Esophagus squamous epithelium (tissue), 5 donors: ENCODE data around the gene OR7C1. TPM values are rescaled to one million over a fixed set of nuclear protein-coding genes. Genes with fewer than 3 reads are reported as not detected.

Experiments used
- DNase-seq: peaks from one replicate; lab custom pipeline; 2025; lab: John Stamatoyannopoulos, UW
- H3K27ac ChIP-seq, 4 donors: fragments of 200-600 bp; sonication (generic); one replicate each; pipeline ENCODE4 v1.5.1; 2016 to 2019; ENCODE audit warnings: mild to moderate bottlenecking in 1 of 4
- H3K27me3 ChIP-seq, 4 donors: fragments of 200-600 bp; sonication (generic); 1 replicate in 3 of 4; 2 replicates in 1 of 4; pipeline versions ENCODE4 v1.5.1 to v1.6.0; 2017 to 2021; ENCODE audit warnings: antibody characterized with exemption in 1 of 4
- H3K36me3 ChIP-seq, 3 donors: fragments of 200-600 bp; sonication (generic); one replicate each; pipeline ENCODE4 v1.5.1; 2016 to 2019
- H3K4me1 ChIP-seq, 3 donors: fragments of 200-600 bp; sonication (generic); one replicate each; pipeline ENCODE4 v1.5.1; 2017 to 2019
- H3K4me3 ChIP-seq, 4 donors: fragments of 200-600 bp; sonication (generic); 1 replicate in 3 of 4; 2 replicates in 1 of 4; pipeline ENCODE4 v1.5.1; 2016 to 2019; ENCODE audit warnings: mild to moderate bottlenecking in 2 of 4, moderate library complexity in 1 of 4
- H3K9me3 ChIP-seq, 3 donors: fragments of 200-600 bp; sonication (generic); one replicate each; pipeline ENCODE4 v1.5.1; 2016 to 2019
- CTCF ChIP-seq, 6 experiments: fragments of 450-650 bp in 4 of 6; fragments of 200-600 bp in 2 of 6; sonication (generic) in 2 of 6; IDR thresholded peaks; one replicate each; pipeline ENCODE4 v1.5.1; 2016 to 2019; ENCODE audit warnings: antibody characterized with exemption in 6 of 6, mild to moderate bottlenecking in 4 of 6, moderate library complexity in 4 of 6
- POLR2A ChIP-seq, 4 donors: fragments of 450-650 bp; IDR thresholded peaks; one replicate each; pipeline ENCODE4 v1.6.1; 2017; ENCODE audit warnings: antibody characterized with exemption in 4 of 4, mild to moderate bottlenecking in 4 of 4, moderate library complexity in 3 of 4
- WGBS, 2 donors: methylation state at CpG; one replicate each; pipeline ENCODE4 v1.1.5; 2018; 5-methylcytosine and 5-hydroxymethylcytosine counted together
- intact Hi-C: fragments of 100-400 bp; cut with DNase I; formaldehyde crosslinking; loops from one replicate; pipeline ENCODE4 v1.15.0; 2022
- total RNA-seq, 4 donors: library from RNA; depleted of rRNA; stranded (reverse); fragments of >200 nt; gene quantifications; one replicate each; pipeline ENCODE4 v1.1.0, GENCODE V29; 2016
- donor health status: DM: yes; HTN: yes; CAD: no.

The OR7C1 gene
- total RNA-seq, 4 donors from 2014 or later, result not detected

GRCh38 chr19:14772995-14773394, 62.0 kb downstream of the OR7C1 start:
- Histone ChIP-seq H3K4me1 (peaks cover 3 to 20% (median 3%) of the 10 kb centered on the region in 3 donors), H3K36me3 (no peaks in the 10 kb centered on the region), H3K27me3 (peaks cover 0 to 44% (median 0%) of the 10 kb centered on the region in 4 donors), H3K4me3 (no peak overlapping the region), H3K9me3 (peaks cover 0 to 3% (median 0%) of the 10 kb centered on the region in 3 donors), H3K27ac (no peak overlapping the region)
- no peak for TF ChIP-seq POLR2A (IDR thresholded peaks at IDR 0.05)
- no peak for TF ChIP-seq CTCF (IDR thresholded peaks at IDR 0.05)
- WGBS, 2 donors, result 88 to 98% methylated on average over 3 to 7 of the region's 7 CpGs
- intact Hi-C loops, result loop anchor here (10.0 kb wide), 1 partner anchor 198 kb away; the partner anchor contains the start of gene NDUFB7
- DNase-seq, result no peak

- DNase-seq, result no peak
- Histone ChIP-seq H3K27me3 (peaks cover 0 to 38% (median 0%) of the 10 kb centered on the region in 4 donors), H3K9me3 (no peaks in the 10 kb centered on the region), H3K4me3 (no peak overlapping the region), H3K4me1 (peaks cover 3 to 20% (median 3%) of the 10 kb centered on the region in 3 donors), H3K27ac (no peak overlapping the region), H3K36me3 (no peaks in the 10 kb centered on the region)
- 73 to 93% methylated on average over 4 to 5 of the region's 8 CpGs for WGBS, 2 donors
- intact Hi-C loops, result loop anchor here (10.0 kb wide), 1 partner anchor 198 kb away; the partner anchor contains the start of gene NDUFB7
- TF ChIP-seq CTCF (IDR thresholded peaks at IDR 0.05) (no peak), POLR2A (IDR thresholded peaks at IDR 0.05) (no peak)
Observed at GRCh38 chr19:14772467-14772866, 62.5 kb downstream of the OR7C1 start.

GRCh38 chr19:14770944-14771839, 63.8 kb downstream of the OR7C1 start:
- DNase-seq, result no peak
- no peaks in the 10 kb centered on the region for H3K9me3 ChIP-seq

GRCh38 chr19:14770136-14770535, 64.8 kb downstream of the OR7C1 start:
- Histone ChIP-seq H3K27me3 (peaks cover 0 to 17% (median 0%) of the 10 kb centered on the region in 4 donors), H3K36me3 (no peaks in the 10 kb centered on the region), H3K4me1 (no peaks in the 10 kb centered on the region), H3K27ac (no peak overlapping the region), H3K9me3 (no peaks in the 10 kb centered on the region), H3K4me3 (no peak overlapping the region)
- intact Hi-C loops, result loop anchor here (10.0 kb wide), 1 partner anchor 195 kb away; the partner anchor contains the start of gene NDUFB7
- WGBS, 2 donors, result 56 to 68% methylated on average over 2 of the region's 5 CpGs
- no peak for DNase-seq
- TF ChIP-seq CTCF (IDR thresholded peaks at IDR 0.05) (no peak), POLR2A (IDR thresholded peaks at IDR 0.05) (no peak)

More at GRCh38 chr19:14770944-14771839, 63.8 kb downstream of the OR7C1 start:
- intact Hi-C loops, result loop anchor here (10.0 kb wide), 1 partner anchor 196 kb away; the partner anchor contains the start of gene NDUFB7
- 78 to 90% methylated on average over 7 to 8 of the region's 11 CpGs for WGBS, 2 donors
- Histone ChIP-seq H3K4me1 (peaks cover 0 to 8% (median 0%) of the 10 kb centered on the region in 3 donors), H3K27me3 (peaks cover 0 to 26% (median 0%) of the 10 kb centered on the region in 4 donors), H3K36me3 (no peaks in the 10 kb centered on the region), H3K4me3 (no peak overlapping the region), H3K27ac (no peak overlapping the region)
- TF ChIP-seq POLR2A (IDR thresholded peaks at IDR 0.05) (no peak), CTCF (IDR thresholded peaks at IDR 0.05) (no peak)

- Histone ChIP-seq H3K9me3 (no peaks in the 10 kb centered on the region), H3K36me3 (no peaks in the 10 kb centered on the region), H3K27ac (no peak overlapping the region), H3K27me3 (peaks cover 0 to 10% (median 0%) of the 10 kb centered on the region in 4 donors), H3K4me1 (no peaks in the 10 kb centered on the region), H3K4me3 (no peak overlapping the region)
- no peak for DNase-seq
- TF ChIP-seq CTCF (IDR thresholded peaks at IDR 0.05) (no peak), POLR2A (IDR thresholded peaks at IDR 0.05) (no peak)
- 77% methylated on average over 5 of the region's 5 CpGs for whole genome bisulfite sequencing, 2 donors
- intact Hi-C loops, result no loop called here
Observed at GRCh38 chr19:14769201-14769600, 65.8 kb downstream of the OR7C1 start.
